IPS DF 6.9 (cell line): Measurements from ENCODE around the gene SCFD2.

Experiments
- DNase-seq: peaks from one replicate; pipeline ENCODE4 v3.0.0-alpha.2; 2013; ENCODE audit warnings: low read depth, low spot score
- H3K27ac ChIP-seq: one replicate; pipeline ENCODE4 v1.5.1; 2013; ENCODE audit warnings: low read length, control low read depth
- H3K27me3 ChIP-seq: 2 replicates; pipeline ENCODE4 v1.6.1; 2013; ENCODE audit warnings: mild to moderate bottlenecking, low read length; ENCODE audit not compliant: control insufficient read depth, insufficient read depth
- H3K36me3 ChIP-seq: 2 replicates; pipeline ENCODE4 v1.6.1; 2013; ENCODE audit warnings: low read length; ENCODE audit not compliant: control insufficient read depth, insufficient read depth
- H3K4me1 ChIP-seq: 2 replicates; pipeline ENCODE4 v1.6.1; 2013; ENCODE audit warnings: low read length; ENCODE audit not compliant: control insufficient read depth, insufficient read depth
- H3K4me3 ChIP-seq: 2 replicates; pipeline ENCODE4 v1.5.1; 2013; ENCODE audit warnings: mild to moderate bottlenecking, low read length
- H3K9me3 ChIP-seq: 2 replicates; pipeline ENCODE4 v1.6.1; 2013; ENCODE audit warnings: low read length, inconsistent platforms; ENCODE audit not compliant: control insufficient read depth, insufficient read depth
- WGBS: extraction: QIAGEN DNeasy Blood & Tissue Kit; methylation state at CpG from one replicate; pipeline ENCODE4 v1.1.7; 2013; ENCODE audit warnings: mixed read lengths, missing lambda C conversion rate; ENCODE audit not compliant: insufficient read length, insufficient coverage; 5-methylcytosine and 5-hydroxymethylcytosine counted together

The SCFD2 gene

DNA sequence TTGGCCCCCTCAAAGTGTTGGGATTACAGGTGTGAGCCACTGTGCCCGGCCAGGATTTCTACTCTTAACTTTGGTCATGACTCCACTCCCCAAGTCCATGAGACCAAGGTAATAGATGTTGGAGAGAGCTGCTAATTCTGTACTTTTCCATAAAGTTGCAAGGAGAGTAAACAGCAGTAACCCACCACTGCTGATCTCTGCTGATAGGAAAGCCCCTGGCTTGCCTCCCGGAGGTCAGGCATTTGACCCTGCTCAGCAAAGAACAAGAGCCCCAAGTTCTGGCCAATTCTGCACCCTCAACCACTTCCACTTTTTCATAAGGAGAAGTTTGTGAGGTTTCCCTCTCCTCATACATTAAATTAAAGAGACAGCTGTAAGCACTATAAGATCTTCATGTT lies 360.7 kb downstream of the SCFD2 start:
- Histone ChIP-seq H3K4me1 (no peaks in the 10 kb centered on the region), H3K36me3 (no peaks in the 10 kb centered on the region), H3K4me3 (no peak overlapping the region), H3K9me3 (no peaks in the 10 kb centered on the region), H3K27me3 (no peaks in the 10 kb centered on the region), H3K27ac (no peak overlapping the region)
- no peak for DNase-seq
- WGBS = no CpG with 5 or more reads among the region's 2 CpGs

DNA sequence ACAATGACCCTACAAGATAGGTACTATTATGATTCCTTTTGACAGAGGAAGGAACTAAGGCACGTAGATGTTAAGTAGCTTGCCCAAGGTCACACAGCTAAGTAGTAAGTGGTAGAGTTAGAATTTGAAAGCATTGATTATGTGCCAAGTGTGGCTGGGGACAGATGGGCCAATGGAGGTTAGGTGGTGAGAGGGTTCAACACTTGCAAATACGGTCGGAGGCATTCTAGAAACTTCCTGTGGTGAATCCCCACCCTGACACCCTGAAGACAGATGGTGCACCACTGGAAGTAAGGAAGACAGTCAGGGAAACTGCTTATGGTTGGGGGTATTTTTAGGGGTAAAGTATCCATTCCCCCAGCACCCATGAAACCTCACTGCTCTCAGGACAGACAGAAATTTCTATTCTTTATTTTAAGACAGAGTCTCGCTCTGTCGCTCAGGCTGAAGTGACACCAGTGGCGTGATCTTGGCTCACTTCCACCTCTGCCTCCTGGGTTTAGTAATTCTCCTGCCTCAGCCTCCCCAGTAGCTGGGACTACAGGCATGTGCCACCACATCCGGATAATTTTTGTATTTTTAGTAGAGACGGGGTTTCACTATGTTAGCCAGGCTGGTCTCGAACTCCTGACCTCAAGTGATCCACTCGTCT lies 361.2 kb downstream of the SCFD2 start:
- Histone ChIP-seq H3K4me1 (no peaks in the 10 kb centered on the region), H3K4me3 (no peak overlapping the region), H3K27me3 (no peaks in the 10 kb centered on the region), H3K9me3 (no peaks in the 10 kb centered on the region), H3K27ac (no peak overlapping the region), H3K36me3 (no peaks in the 10 kb centered on the region)
- WGBS = no CpG with 5 or more reads among the region's 10 CpGs
- DNase-seq = no peak

DNA sequence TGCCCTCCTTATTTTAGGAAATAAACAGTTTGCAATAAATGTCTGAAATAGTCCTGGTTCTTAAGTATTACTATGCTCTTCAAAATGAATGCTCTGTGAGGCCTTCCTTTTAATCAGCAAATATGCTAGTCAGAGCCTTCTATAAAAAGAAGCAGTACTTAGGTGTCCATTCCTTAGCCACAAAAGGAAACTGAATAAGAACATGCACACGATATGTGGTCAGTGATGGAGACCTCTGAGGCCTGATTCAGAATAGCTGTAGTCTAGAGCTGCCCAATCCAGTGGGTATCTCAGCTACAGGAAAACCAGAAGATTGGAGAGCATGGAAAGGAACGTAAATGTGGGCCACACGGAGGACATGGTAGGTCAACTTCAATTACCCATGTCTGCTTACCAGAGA lies 361.9 kb downstream of the SCFD2 start:
- Histone ChIP-seq H3K36me3 (no peaks in the 10 kb centered on the region), H3K9me3 (no peaks in the 10 kb centered on the region)

DNA sequence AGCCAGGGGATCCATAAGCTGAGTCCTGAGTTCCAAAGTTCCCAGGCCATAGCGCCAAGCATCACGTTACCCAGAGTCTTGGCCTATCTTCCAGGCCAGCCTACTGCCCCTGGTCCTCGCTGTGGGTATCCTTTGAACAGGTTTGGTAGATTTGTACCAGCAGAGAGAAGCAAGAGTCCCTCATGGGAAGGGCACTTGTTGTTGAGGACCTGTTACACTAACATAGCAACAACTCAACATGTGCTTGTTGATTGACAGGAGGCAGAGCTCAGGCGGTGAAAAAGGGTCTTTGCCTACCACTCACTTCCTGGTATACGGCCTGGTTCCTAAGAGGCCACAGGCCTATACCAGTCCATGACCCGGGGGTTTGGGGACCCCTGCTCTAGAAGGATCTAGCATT lies 365.3 kb downstream of the SCFD2 start:
- DNase-seq = no peak
- H3K9me3 ChIP-seq = no peaks in the 10 kb centered on the region
- no CpG with 5 or more reads among the region's 6 CpGs for WGBS
- no peak overlapping the region for H3K27ac ChIP-seq
- H3K4me3 ChIP-seq = no peak overlapping the region
- H3K4me1 ChIP-seq = no peaks in the 10 kb centered on the region
- H3K36me3 ChIP-seq = no peaks in the 10 kb centered on the region
- no peaks in the 10 kb centered on the region for H3K27me3 ChIP-seq

More for the DNA sequence above, 361.9 kb downstream of the SCFD2 start:
- Histone ChIP-seq H3K4me1 (no peaks in the 10 kb centered on the region), H3K27ac (no peak overlapping the region), H3K27me3 (no peaks in the 10 kb centered on the region), H3K4me3 (no peak overlapping the region)
- no CpG with 5 or more reads among the region's 3 CpGs for WGBS
- DNase-seq = no peak

DNA sequence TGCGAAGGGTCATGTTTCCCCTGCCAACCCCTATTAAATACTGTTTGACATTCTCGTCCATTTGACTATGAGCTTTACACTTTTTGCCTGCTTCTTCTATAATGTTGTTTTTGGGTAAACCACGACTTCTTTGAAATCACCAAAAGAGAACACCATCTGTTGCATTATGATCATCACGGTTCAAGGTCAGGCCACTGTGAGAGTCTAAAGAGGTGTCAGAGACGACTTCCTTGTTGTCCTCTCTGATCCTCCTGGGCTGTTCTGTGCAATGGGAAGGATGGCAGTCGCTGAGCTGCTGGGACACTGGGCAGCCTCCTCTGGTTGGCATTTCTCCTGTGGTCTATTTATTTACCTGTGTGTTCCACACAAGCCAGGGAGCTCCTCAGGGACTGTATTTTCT lies 366.2 kb downstream of the SCFD2 start:
- no peaks in the 10 kb centered on the region for H3K4me1 ChIP-seq
- no peak overlapping the region for H3K27ac ChIP-seq
- H3K36me3 ChIP-seq = no peaks in the 10 kb centered on the region
- H3K9me3 ChIP-seq = no peaks in the 10 kb centered on the region
- no CpG with 5 or more reads among the region's 6 CpGs for WGBS
- no peaks in the 10 kb centered on the region for H3K27me3 ChIP-seq
- no peak overlapping the region for H3K4me3 ChIP-seq
- DNase-seq = no peak

DNA sequence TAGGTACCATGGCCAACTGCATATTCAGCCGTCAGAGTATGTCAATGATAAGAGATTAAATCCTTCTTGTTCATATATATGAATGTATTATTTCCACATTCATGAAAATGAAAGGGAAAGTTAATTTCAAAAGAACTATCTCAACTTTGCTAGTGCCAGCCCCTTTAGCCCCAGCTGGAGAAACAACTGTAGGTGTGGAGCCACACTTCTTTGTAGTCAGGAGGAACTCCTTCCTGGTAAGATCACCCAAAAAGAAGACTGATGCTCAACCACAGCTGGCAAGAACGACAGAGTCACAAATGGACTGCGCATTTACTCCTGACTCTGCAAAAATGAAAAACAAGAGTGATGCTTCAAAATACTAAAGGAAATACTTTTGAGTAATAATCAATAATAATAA lies 367.4 kb downstream of the SCFD2 start:
- Histone ChIP-seq H3K27ac (no peak overlapping the region), H3K4me1 (no peaks in the 10 kb centered on the region), H3K27me3 (no peaks in the 10 kb centered on the region), H3K4me3 (no peak overlapping the region), H3K9me3 (no peaks in the 10 kb centered on the region), H3K36me3 (no peaks in the 10 kb centered on the region)
- no CpG with 5 or more reads among the region's 3 CpGs for WGBS
- DNase-seq = no peak

DNA sequence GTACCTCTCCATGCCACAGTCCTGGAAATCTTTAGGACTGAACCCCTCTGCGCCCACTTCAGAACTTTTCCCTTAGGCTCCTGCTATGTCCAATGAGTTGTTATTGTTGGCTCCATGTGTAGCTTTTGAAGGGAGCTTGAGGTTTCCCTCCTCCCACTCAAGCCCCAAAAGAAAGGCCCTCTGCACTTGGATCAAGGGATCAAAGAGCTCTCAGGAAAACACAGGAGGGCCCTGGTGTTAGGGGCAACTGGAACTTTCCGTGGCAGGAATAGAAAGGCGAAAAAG lies 368.8 kb downstream of the SCFD2 start:
- Histone ChIP-seq H3K27me3 (no peaks in the 10 kb centered on the region), H3K27ac (no peak overlapping the region), H3K9me3 (no peaks in the 10 kb centered on the region), H3K4me1 (no peaks in the 10 kb centered on the region; the same call in 1 of the 2 replicates), H3K4me3 (no peak overlapping the region), H3K36me3 (no peaks in the 10 kb centered on the region)
- no peak for DNase-seq
- WGBS = no CpG with 5 or more reads among the region's 3 CpGs

DNA sequence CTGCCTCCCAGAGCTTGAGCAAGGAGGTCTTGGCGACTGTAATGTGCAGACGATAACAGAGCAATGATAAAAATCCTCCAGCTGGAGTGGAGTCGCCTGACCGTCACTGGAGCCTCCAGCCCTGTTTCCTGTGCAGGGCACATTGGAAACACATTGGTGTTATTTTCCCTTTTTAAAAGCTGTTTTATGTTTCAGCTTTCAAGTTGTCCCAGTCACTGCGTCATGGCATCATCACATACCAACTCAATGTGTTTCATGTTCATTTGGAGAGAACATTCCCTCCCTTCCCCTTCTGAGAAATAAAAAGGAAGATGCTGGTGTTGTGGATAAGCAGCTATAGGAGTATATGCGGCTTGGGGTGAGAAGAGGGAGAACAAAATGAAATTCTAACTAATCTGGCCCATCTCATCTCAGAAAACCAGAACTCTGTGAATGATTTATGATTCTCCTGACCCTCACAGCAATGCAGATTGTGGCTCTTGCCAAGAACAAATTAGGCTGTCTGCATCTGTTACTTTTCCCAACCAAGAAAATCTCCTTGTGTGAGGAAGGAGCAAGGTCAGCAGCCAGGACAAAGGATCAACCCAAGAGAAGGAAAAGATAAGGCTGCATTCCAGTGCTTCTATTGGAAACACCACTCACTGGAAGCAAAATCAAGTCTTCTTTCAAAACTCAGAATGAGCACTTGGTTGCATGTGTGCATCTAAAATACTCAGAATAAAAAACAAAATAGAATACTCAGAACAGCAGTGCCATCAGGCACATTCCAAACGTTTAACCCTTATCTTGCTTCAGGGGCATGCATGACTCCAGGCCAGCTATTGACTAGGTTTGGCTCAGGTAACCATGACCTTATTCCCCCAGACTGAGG lies 369.4 kb downstream of the SCFD2 start:
- no peaks in the 10 kb centered on the region for H3K36me3 ChIP-seq
- no peaks in the 10 kb centered on the region for H3K27me3 ChIP-seq
- H3K9me3 ChIP-seq = no peaks in the 10 kb centered on the region
- WGBS = no CpG with 5 or more reads among the region's 7 CpGs
- no peak for DNase-seq
- H3K27ac ChIP-seq = no peak overlapping the region
- H3K4me1 ChIP-seq = no peaks in the 10 kb centered on the region; the same call in 1 of the 2 replicates
- no peak overlapping the region for H3K4me3 ChIP-seq

DNA sequence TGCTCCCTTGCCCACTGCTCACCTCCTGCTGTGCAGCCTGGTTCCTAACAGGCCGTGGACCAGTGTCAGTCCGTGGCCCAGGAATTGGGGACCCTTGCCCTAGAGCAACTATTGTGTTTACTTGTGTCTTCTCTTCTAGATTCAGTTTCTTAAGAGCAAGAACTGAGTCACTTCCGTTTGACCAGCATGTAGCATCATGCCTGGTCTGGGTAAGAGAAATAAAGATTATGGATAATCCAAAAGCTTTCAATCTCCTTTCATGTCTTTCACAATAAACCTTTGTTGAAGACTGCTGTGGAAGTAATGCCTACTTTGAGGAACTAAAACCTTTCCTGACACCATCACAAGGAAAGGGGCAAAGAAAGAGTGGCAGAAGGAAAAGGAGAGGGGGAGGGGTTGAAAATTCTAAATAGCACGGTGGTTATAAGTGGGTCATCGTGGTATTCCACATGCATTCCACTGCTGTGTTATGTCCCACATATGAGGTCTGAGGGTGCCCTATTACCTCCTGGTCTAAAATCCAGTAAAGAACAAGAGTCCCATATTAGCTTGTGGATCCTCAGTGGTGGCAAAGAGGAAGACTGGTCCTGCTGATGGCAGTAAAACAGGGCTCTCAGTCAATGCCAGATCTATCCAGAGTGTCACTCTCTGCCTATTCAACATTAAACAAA lies 370.4 kb downstream of the SCFD2 start:
- Histone ChIP-seq H3K27me3 (no peaks in the 10 kb centered on the region; the same call in 1 of the 2 replicates), H3K27ac (no peak overlapping the region), H3K9me3 (no peaks in the 10 kb centered on the region), H3K36me3 (no peaks in the 10 kb centered on the region), H3K4me1 (no peaks in the 10 kb centered on the region; the same call in 1 of the 2 replicates), H3K4me3 (no peak overlapping the region)
- no peak for DNase-seq
- WGBS = no CpG with 5 or more reads among the region's 5 CpGs

DNA sequence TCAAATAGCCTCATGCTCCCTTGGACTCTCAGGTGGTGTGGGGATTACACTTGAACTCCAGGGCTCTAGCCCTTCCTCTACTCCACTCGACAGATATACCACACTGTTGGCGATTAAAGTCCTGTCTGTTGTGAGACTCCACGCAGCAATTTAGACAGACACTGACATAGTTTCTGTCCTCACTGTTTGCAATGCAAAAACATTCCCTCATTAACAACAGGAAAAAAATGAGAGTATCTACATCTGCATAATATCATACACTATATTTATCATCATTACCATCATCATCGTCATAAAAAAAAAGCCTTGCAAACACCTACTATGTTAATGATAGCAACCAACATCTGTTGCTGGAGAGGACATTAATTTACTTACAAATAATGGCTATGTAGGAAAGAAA lies 371.3 kb downstream of the SCFD2 start:
- 100% methylated on average over 1 of the region's 4 CpGs for WGBS
- DNase-seq = no peak
- H3K36me3 ChIP-seq = no peaks in the 10 kb centered on the region
- no peaks in the 10 kb centered on the region; the same call in 1 of the 2 replicates for H3K27me3 ChIP-seq
- H3K4me3 ChIP-seq = no peak overlapping the region
- no peaks in the 10 kb centered on the region for H3K9me3 ChIP-seq
- H3K27ac ChIP-seq = no peak overlapping the region
- no peaks in the 10 kb centered on the region; the same call in 1 of the 2 replicates for H3K4me1 ChIP-seq
